ENCODE results near the gene NEUROG1.

Gene NEUROG1

GRCh38 chr5:135486131-135487036 lies 49.4 kb downstream of the NEUROG1 start:
- no peak for DNase-seq (ENCODE audit: low read depth)
- H3K4me3 ChIP-seq (ENCODE audit: low read length), result no peak overlapping the region
- no peak for TF ChIP-seq CTCF (IDR thresholded peaks at IDR 0.05; ENCODE audit: insufficient read depth, low read depth, low read length, missing control alignments)

- no peak overlapping the region for H3K4me3 ChIP-seq (ENCODE audit: low read length)
- TF ChIP-seq CTCF (IDR thresholded peaks at IDR 0.05; ENCODE audit: insufficient read depth, low read depth, low read length, missing control alignments), result no peak
- DNase-seq (ENCODE audit: low read depth), result no peak
Measured at GRCh38 chr5:135484674-135485086, 51.1 kb downstream of the NEUROG1 start.

Measured in epithelial cell of esophagus (primary cell).